Measurements from ENCODE around the gene COA4.

The COA4 gene

GRCh38 chr11:73862986-73863385, 13.7 kb downstream of the COA4 start:
- no peak for DNase-seq

- no peak for DNase-seq
Observed at GRCh38 chr11:73860202-73860601, 16.4 kb downstream of the COA4 start.

GRCh38 chr11:73859671-73860070, 17.0 kb downstream of the COA4 start:
- DNase-seq, result no peak

GRCh38 chr11:73856031-73856567, 20.5 kb downstream of the COA4 start:
- DNase-seq, result no peak

GRCh38 chr11:73854680-73855079, 22.0 kb downstream of the COA4 start:
- no peak for DNase-seq

- DNase-seq, result no peak
Observed at GRCh38 chr11:73852049-73852448, 24.6 kb downstream of the COA4 start.

GRCh38 chr11:73851046-73851764, 25.4 kb downstream of the COA4 start:
- no peak for DNase-seq

- DNase-seq, result no peak
Observed at GRCh38 chr11:73839123-73839457, 37.6 kb downstream of the COA4 start.

GRCh38 chr11:73838443-73839122, 38.1 kb downstream of the COA4 start:
- no peak for DNase-seq

GRCh38 chr11:73833067-73833466, 43.6 kb downstream of the COA4 start:
- DNase-seq, result no peak

GRCh38 chr11:73830261-73830660, 46.4 kb downstream of the COA4 start:
- no peak for DNase-seq

Measured in CD4-positive, alpha-beta T cell treated with Interferon alpha-2 for 1 hour (primary cell).